Keratinocyte (primary cell): Measurements from ENCODE around the gene TNFRSF19. TPM values are rescaled to one million over a fixed set of nuclear protein-coding genes. Genes with fewer than 3 reads are reported as not detected.

Source experiments
- DNase-seq: peaks from one replicate; pipeline ENCODE4 v3.0.0-alpha.2; 2011; ENCODE audit warnings: low read depth, missing footprints, low spot score
- FAIRE-seq: peaks from 2 replicates; lab custom pipeline; 2011; peaks lifted over from hg19 to GRCh38; lab: Jason Lieb, UNC
- H2AFZ ChIP-seq: 2 replicates; pipeline ENCODE4 v1.6.0; 2012; ENCODE audit warnings: low read length, control low read depth, inconsistent platforms; ENCODE audit not compliant: control insufficient read depth
- H3K27ac ChIP-seq: 2 replicates; pipeline ENCODE4 v1.5.1; 2011; ENCODE audit warnings: low read length; ENCODE audit not compliant: control insufficient read depth, insufficient read depth
- H3K27me3 ChIP-seq: 3 replicates; pipeline ENCODE4 v1.6.0; 2011; ENCODE audit warnings: low read length; ENCODE audit not compliant: control insufficient read depth, insufficient read depth; ENCODE audit errors: extremely low read depth
- H3K36me3 ChIP-seq, 2 experiments: 2 replicates in 1 of 2; 3 replicates in 1 of 2; pipeline ENCODE4 v1.5.1; 2011; ENCODE audit warnings: low read length in 2 of 2, mild to moderate bottlenecking in 1 of 2; ENCODE audit not compliant: control insufficient read depth in 2 of 2, insufficient read depth in 2 of 2; ENCODE audit errors: extremely low read depth in 1 of 2
- H3K4me1 ChIP-seq: 3 replicates; pipeline ENCODE4 v1.5.1; 2011; ENCODE audit warnings: low read length; ENCODE audit not compliant: control insufficient read depth, insufficient read depth; ENCODE audit errors: extremely low read depth
- H3K4me2 ChIP-seq: 3 replicates; pipeline ENCODE4 v1.6.0; 2011; ENCODE audit warnings: low read depth, low read length; ENCODE audit not compliant: control insufficient read depth, insufficient read depth; ENCODE audit errors: extremely low read depth
- H3K4me3 ChIP-seq, 3 experiments: fragments of 200-600 bp in 1 of 3; sonication (generic) in 1 of 3; 2 replicates in 2 of 3; 3 replicates in 1 of 3; pipeline ENCODE4 v1.5.1; 2011 to 2016; ENCODE audit warnings: low read length in 3 of 3, mild to moderate bottlenecking in 3 of 3, control low read depth in 2 of 3, inconsistent platforms in 1 of 3, low read depth in 1 of 3, mixed read lengths in 1 of 3, mixed run types in 1 of 3, moderate library complexity in 1 of 3; ENCODE audit not compliant: control insufficient read depth in 2 of 3, insufficient read depth in 2 of 3; ENCODE audit errors: extremely low read depth in 1 of 3
- H3K79me2 ChIP-seq: 2 replicates; pipeline ENCODE4 v1.6.0; 2012; ENCODE audit warnings: low read length; ENCODE audit not compliant: control insufficient read depth, insufficient read depth
- H3K9ac ChIP-seq: 3 replicates; pipeline ENCODE4 v1.6.0; 2011; ENCODE audit warnings: low read length; ENCODE audit not compliant: control insufficient read depth, insufficient read depth; ENCODE audit errors: extremely low read depth
- H3K9me1 ChIP-seq: 3 replicates; pipeline ENCODE4 v1.6.0; 2011; ENCODE audit warnings: low read length; ENCODE audit not compliant: control insufficient read depth, insufficient read depth; ENCODE audit errors: extremely low read depth
- H3K9me3 ChIP-seq: 2 replicates; pipeline ENCODE4 v1.5.1; 2012; ENCODE audit warnings: low read depth, low read length; ENCODE audit not compliant: control insufficient read depth
- H4K20me1 ChIP-seq: 3 replicates; pipeline ENCODE4 v1.6.0; 2011; ENCODE audit warnings: low read length; ENCODE audit not compliant: control insufficient read depth, insufficient read depth; ENCODE audit errors: extremely low read depth
- CTCF ChIP-seq, 3 experiments: IDR thresholded peaks in 1 of 3; conservative IDR thresholded peaks in 1 of 3; optimal IDR thresholded peaks in 1 of 3; 2 replicates in 2 of 3; 3 replicates in 1 of 3; pipeline versions ENCODE3 to v1.5.1; 2011; ENCODE audit warnings: low read length in 3 of 3, mild to moderate bottlenecking in 3 of 3, moderate library complexity in 2 of 3, control low read depth in 1 of 3, inconsistent platforms in 1 of 3; ENCODE audit not compliant: insufficient read depth in 2 of 3; ENCODE audit errors: extremely low read depth in 1 of 3
- EZH2 ChIP-seq: IDR thresholded peaks from one replicate; pipeline ENCODE4 v1.6.1; 2012; ENCODE audit warnings: inconsistent platforms, mild to moderate bottlenecking, low read length, moderate library complexity
- dilution Hi-C: fragments of 300-500 bp; cut with MboI; formaldehyde crosslinking; loops from one replicate; pipeline ENCODE4 v1.7.0; 2020; ENCODE audit warnings: low sequenced_read_pairs; ENCODE audit not compliant: extremely low pct_ligation_motif_present
- polyA plus RNA-seq, 5 experiments: library from polyadenylated mRNA; depleted of rRNA in 3 of 5; stranded (reverse) in 3 of 5; stranded (forward) in 1 of 5; unstranded in 1 of 5; fragments of >200 nt; gene quantifications; 1 replicate in 1 of 5; 2 replicates in 3 of 5; 3 replicates in 1 of 5; pipeline versions ENCODE4 v1.2.1 to v1.2.3, GENCODE V29; 2011 to 2012; ENCODE audit warnings: missing spikeins in 2 of 5, low read depth in 1 of 5, low replicate concordance in 1 of 5

TNFRSF19 gene
- polyA plus RNA-seq, 1 donor (not counting 4 experiments of a cell fraction or from before 2014, with no cell fraction given): 1.8 TPM

- dilution Hi-C loops: no loop called here
- H2AFZ ChIP-seq: peak overlapping the region; percentile 35
Observed at GRCh38 chr13:23609414-23609760, 39.2 kb downstream of the TNFRSF19 start.

GRCh38 chr13:23609874-23610576 is 39.8 kb downstream of the TNFRSF19 start:
- dilution Hi-C loops: no loop called here
- Histone ChIP-seq H3K36me3 (no peaks in the 10 kb centered on the region), H4K20me1 (no peaks in the 10 kb centered on the region), H3K79me2 (no peaks in the 10 kb centered on the region), H2AFZ (peak overlapping the region; percentile 71), H3K9me3 (no peaks in the 10 kb centered on the region), H3K4me1 (peaks cover 19% of the 10 kb centered on the region), H3K9me1 (no peaks in the 10 kb centered on the region), H3K27me3 (no peaks in the 10 kb centered on the region), H3K4me3 (peak overlapping the region in 2 of 3 experiments; percentile 5 to 41), H3K4me2 (peak overlapping the region; percentile 80), H3K9ac (peak overlapping the region; percentile 10), H3K27ac (peak overlapping the region; percentile 28)
- TF ChIP-seq CTCF (optimal IDR thresholded peaks at IDR 0.05 in 1 of 3, IDR thresholded peaks at IDR 0.05 in 1 of 3, conservative IDR thresholded peaks at IDR 0.05 in 1 of 3; ENCODE audit: extremely low read depth in 1 of 3, insufficient read depth in 2 of 3, low read length in 3 of 3) (no peak), EZH2 (no peak)
- DNase-seq (no peak), FAIRE-seq (peak; percentile 13)

More at GRCh38 chr13:23609414-23609760, 39.2 kb downstream of the TNFRSF19 start:
- Histone ChIP-seq H3K27me3 (no peaks in the 10 kb centered on the region), H3K4me3 (peak overlapping the region in 2 of 3 experiments; percentile 5 to 41), H3K4me1 (peaks cover 19% of the 10 kb centered on the region), H3K36me3 (no peaks in the 10 kb centered on the region), H3K9ac (peak overlapping the region; percentile 26), H3K79me2 (no peaks in the 10 kb centered on the region), H3K27ac (peak overlapping the region; percentile 28), H4K20me1 (no peaks in the 10 kb centered on the region), H3K4me2 (peak overlapping the region; percentile 80), H3K9me3 (no peaks in the 10 kb centered on the region), H3K9me1 (no peaks in the 10 kb centered on the region)
- FAIRE-seq: peak; percentile 70
- no peak for TF ChIP-seq EZH2
- no peak for TF ChIP-seq CTCF (optimal IDR thresholded peaks at IDR 0.05 in 1 of 3, IDR thresholded peaks at IDR 0.05 in 1 of 3, conservative IDR thresholded peaks at IDR 0.05 in 1 of 3; ENCODE audit: extremely low read depth in 1 of 3, insufficient read depth in 2 of 3, low read length in 3 of 3)
- DNase-seq: no peak
